ENCODE measurements around the gene CTDSPL. TPM values are rescaled to one million over a fixed set of nuclear protein-coding genes. Genes with fewer than 3 reads are reported as not detected.
A peak's percentile ranks its signal among the peaks of the same experiment; 100 is the strongest.

CTDSPL gene
- total RNA-seq, 6 experiments from 2014 or later: 30.3 to 38.8 (median 36.2) TPM

DNA sequence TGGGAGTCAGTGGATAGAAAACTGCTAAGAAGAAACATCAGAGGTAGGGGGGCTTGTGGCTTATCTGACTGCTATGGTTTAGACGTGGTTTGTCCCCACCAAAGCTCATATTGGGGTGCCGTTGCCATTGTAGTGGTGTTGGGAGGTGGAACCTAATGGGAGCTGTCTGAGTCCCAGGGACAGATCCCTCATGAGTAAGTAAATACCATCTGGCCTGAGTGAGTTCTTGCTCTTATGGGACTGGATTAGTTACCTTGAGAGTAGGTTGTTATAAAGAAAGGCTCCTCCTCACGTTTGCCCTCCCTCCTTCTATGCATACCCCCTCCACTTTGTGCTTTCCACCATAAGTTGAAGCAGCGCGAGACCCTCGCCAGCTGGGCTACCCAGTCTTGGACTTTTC lies 75.5 kb downstream of the CTDSPL start:
- peaks cover 46% of the 10 kb centered on the region for H3K4me1 Mint-ChIP-seq (ENCODE audit: low read depth)
- no peaks in the 10 kb centered on the region for H3K27me3 Mint-ChIP-seq (ENCODE audit: insufficient read depth)

DNA sequence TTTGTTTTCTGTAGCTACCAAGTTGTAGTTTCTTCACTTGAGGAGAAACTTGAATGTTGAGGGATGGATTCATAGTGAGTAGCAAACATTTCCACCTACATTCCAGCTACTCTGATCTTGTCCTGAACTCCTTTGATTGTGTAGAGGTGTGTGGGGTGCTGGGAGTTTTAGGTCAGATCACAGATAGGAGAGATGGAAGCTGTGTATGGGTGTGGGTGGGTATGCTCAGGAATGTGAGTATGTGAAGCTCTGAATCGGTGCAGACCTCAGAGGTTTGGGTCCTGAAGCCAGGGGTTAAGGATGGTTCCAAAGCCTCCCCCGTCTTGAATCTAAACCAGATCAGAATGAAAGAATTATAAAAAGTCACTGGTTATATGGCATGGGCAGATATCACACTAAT lies 76.3 kb downstream of the CTDSPL start:
- Mint-ChIP-seq H3K4me1 (ENCODE audit: low read depth) (peaks cover 46% of the 10 kb centered on the region), H3K9me3 (no peaks in the 10 kb centered on the region), H3K36me3 (ENCODE audit: low read depth) (0 out of 2 replicates have a peak, but pooled peaks cover 4% of the 10 kb centered on the region), H3K27me3 (ENCODE audit: insufficient read depth) (no peaks in the 10 kb centered on the region), H3K4me3 (no peak overlapping the region), H3K27ac (no peak overlapping the region)
- DNase-seq: no peak
- TF ChIP-seq, protein P1, sequence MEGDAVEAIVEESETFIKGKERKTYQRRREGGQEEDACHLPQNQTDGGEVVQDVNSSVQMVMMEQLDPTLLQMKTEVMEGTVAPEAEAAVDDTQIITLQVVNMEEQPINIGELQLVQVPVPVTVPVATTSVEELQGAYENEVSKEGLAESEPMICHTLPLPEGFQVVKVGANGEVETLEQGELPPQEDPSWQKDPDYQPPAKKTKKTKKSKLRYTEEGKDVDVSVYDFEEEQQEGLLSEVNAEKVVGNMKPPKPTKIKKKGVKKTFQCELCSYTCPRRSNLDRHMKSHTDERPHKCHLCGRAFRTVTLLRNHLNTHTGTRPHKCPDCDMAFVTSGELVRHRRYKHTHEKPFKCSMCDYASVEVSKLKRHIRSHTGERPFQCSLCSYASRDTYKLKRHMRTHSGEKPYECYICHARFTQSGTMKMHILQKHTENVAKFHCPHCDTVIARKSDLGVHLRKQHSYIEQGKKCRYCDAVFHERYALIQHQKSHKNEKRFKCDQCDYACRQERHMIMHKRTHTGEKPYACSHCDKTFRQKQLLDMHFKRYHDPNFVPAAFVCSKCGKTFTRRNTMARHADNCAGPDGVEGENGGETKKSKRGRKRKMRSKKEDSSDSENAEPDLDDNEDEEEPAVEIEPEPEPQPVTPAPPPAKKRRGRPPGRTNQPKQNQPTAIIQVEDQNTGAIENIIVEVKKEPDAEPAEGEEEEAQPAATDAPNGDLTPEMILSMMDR (IDR thresholded peaks at IDR 0.05): no peak

More for the DNA sequence above, 75.5 kb downstream of the CTDSPL start:
- TF ChIP-seq, protein P1 (IDR thresholded peaks at IDR 0.05): no peak
- Mint-ChIP-seq H3K27ac (peak overlapping the region; percentile 86; the same call in 1 of the 2 replicates), H3K9me3 (no peaks in the 10 kb centered on the region), H3K36me3 (ENCODE audit: low read depth) (0 out of 2 replicates have a peak, but pooled peaks cover 4% of the 10 kb centered on the region), H3K4me3 (no peak overlapping the region)
- DNase-seq: no peak

DNA sequence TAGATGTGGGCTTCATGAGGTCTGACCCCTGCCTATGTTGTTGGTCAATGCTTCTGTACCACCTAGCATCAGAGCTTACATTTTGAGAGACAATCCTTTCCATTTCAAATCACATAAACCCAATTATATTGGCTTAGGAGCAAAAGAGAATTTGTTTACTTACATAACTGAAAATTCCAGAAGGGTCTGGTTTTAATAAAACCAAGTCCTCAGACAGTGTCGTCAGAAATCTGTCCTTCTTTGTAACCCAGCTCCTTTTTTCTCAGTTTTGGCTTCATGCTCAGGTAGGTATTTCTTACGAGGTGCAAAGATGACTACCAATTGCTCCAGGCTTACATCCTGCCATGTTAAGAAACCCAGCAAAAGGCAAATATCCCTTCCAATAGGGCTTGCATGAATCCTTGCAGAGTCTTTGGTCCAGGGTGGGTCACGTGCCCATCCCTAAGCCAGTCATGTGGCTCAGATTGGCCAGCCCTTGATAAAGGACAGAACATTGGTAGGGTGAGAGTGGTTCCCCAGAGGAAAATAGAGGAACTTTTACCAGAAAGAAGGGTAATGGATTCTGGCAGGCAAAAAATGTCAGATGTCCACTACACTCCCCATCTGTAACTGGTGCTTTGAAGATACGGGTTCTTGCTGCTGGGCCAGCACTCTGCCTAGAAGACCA lies 78.7 kb downstream of the CTDSPL start:
- TF ChIP-seq, protein P1 (IDR thresholded peaks at IDR 0.05): no peak
- H3K27ac Mint-ChIP-seq: no peak overlapping the region
- no peaks in the 10 kb centered on the region for H3K27me3 Mint-ChIP-seq (ENCODE audit: insufficient read depth)
- no peak for DNase-seq
- H3K36me3 Mint-ChIP-seq (ENCODE audit: low read depth): peaks cover 6% of the 10 kb centered on the region; the same call in 1 of the 2 replicates
- H3K4me3 Mint-ChIP-seq: no peak overlapping the region
- H3K4me1 Mint-ChIP-seq (ENCODE audit: low read depth): peaks cover 51% of the 10 kb centered on the region
- H3K9me3 Mint-ChIP-seq: no peaks in the 10 kb centered on the region

DNA sequence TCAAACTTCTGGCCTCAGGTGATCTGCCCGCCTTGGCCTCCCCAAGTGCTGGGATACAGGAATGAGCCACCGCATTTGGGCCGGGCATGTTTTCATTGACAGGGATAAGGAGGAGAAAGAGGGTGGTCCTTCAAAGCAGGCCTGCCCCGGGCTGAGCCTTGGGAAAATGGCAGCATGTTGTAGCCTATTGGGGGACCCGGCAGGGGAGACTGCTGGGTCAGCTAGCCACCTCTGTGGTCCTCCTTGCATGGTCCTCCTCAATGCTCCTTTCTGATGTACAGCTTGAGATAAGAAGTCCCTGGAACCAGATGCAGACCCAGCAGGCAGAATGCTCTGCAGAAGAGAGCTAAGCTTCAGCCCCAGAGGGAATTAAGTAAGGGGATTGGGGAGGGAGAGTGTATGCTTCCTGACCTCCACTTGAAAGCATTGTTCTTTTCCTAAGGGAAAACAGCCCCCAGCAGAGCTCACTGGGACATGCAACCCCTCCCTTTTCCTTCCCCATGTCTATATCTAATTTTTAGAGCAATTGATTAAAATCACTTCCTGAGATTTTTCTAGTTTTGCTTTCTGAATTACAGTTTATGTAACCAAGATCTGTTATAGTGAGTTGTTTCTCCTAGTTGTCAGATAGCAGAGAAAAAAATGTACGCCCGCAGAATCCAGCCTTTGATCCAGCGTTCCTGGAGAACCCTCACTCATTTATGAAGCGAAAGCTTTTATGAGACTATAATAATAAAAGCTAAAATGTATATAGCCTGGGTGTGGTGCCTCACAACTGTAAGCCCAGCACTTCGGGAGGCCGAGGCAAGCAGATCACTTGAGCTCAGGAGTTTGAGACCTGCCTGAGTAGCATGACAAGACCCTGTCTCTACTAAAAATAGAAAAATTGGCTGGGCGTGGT lies 80.2 kb downstream of the CTDSPL start:
- H3K27me3 Mint-ChIP-seq (ENCODE audit: insufficient read depth): no peaks in the 10 kb centered on the region

DNA sequence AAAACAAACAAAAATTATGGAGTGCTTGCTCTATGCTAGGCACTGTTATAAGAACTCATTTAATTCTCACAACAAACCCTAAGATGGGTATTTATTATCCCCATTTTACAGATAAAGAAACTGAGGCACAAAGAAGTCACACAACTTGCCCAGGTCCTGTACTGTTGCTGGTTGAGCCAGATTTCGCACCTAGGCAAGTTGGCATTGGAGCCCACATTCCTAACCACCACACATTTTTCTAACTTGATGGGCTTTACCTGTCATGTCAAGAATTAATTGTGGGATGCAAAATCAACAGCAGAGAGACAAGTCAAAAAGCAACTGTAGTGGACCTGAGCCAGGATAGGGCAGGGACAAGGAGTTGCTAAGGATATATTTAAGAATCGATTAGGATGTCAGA lies 81.0 kb downstream of the CTDSPL start:
- Mint-ChIP-seq H3K4me1 (ENCODE audit: low read depth) (peaks cover 46% of the 10 kb centered on the region), H3K27ac (no peak overlapping the region), H3K4me3 (no peak overlapping the region)

More for the DNA sequence above, 80.2 kb downstream of the CTDSPL start:
- Mint-ChIP-seq H3K4me3 (no peak overlapping the region), H3K4me1 (ENCODE audit: low read depth) (peaks cover 51% of the 10 kb centered on the region), H3K36me3 (ENCODE audit: low read depth) (peaks cover 6% of the 10 kb centered on the region; the same call in 1 of the 2 replicates), H3K27ac (no peak overlapping the region), H3K9me3 (no peaks in the 10 kb centered on the region)
- TF ChIP-seq, protein P1 (IDR thresholded peaks at IDR 0.05): no peak
- DNase-seq: no peak

More for the DNA sequence above, 81.0 kb downstream of the CTDSPL start:
- TF ChIP-seq, protein P1 (IDR thresholded peaks at IDR 0.05): no peak
- peaks cover 10% of the 10 kb centered on the region for H3K36me3 Mint-ChIP-seq (ENCODE audit: low read depth)
- no peaks in the 10 kb centered on the region for H3K9me3 Mint-ChIP-seq
- no peaks in the 10 kb centered on the region for H3K27me3 Mint-ChIP-seq (ENCODE audit: insufficient read depth)
- no peak for DNase-seq

Measured in HFFc6 (cell line).